GOT3 (cell line): ENCODE results near the gene RRBP1.
"Not testable (repeated sequence)": the region's sequence is repeated elsewhere in the genome, so short reads cannot be mapped to it uniquely, and the experiment has no call there.

Experiments used
- DNase-seq: peaks from one replicate; lab custom pipeline; 2025; ENCODE audit warnings: mixed read lengths; lab: John Stamatoyannopoulos, UW

RRBP1 gene

DNA sequence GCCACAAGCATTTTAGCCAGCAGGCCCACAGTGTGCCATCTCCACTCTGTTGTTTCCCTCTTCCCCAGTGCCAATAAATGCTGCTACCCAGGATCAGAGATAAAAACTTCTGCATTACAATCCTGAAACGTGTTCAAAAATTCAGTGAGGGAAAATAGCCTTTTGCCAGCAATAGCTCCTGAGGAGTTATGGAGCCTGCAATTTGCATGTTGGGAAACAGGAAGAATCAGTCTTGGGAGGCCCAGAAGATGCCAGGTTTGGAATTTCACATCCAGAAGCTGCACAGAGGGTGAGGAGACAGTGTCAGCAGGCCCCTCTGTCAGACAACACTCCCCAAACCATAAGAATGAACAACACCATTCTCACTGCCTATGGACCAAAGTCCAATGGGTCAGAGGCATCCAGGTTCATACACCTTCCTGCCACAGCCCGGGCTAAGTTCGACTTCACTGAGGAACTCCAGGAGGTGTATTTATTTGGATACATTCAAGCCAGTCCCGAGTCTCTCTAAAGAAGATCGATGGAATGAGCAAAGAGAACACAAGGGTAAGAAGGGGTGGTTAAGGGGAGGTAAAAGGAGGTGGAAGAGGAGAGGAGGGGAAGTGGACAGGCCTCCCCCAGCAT is 20.8 kb downstream of the RRBP1 start:
- no peak for DNase-seq

DNA sequence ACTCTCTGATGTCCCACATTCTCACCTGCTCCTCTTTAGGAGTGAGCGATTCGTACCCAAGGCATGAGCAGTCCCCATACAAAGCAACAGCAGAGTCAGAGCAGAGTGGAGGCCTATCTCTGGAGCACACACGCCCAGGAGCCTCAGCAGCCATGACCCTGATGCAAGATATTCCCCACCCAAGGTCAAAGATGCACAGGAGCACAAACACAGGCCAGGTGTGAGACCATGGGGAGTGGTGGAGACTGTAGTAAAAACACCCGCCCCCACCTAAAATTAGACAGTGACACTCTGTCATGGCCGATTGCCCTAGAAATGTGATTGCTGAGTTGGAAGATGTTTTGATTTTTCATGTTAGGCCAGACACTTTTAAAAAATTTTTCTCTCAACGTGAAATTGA is 21.4 kb downstream of the RRBP1 start:
- DNase-seq, result no peak

DNA sequence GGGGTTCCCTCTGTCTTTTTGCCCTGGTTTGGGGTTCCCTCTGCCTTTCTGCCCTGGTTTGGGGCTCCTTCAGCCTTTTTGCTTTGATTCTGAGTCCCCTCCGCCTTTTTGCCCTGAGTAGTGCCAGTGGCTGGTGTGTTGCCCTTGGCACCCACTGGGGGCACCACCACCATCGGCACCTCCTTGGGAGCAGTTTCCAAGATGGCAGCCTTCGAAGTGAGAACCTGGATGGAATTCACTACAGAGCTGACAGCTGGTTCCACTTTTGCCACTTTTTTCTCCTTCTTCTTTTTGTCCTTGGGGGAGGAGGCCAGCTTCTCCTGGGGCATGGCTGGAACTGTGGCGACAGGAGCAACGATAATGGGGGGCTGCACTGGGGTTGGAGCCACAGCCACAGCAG is 22.2 kb downstream of the RRBP1 start:
- DNase-seq, result no peak

DNA sequence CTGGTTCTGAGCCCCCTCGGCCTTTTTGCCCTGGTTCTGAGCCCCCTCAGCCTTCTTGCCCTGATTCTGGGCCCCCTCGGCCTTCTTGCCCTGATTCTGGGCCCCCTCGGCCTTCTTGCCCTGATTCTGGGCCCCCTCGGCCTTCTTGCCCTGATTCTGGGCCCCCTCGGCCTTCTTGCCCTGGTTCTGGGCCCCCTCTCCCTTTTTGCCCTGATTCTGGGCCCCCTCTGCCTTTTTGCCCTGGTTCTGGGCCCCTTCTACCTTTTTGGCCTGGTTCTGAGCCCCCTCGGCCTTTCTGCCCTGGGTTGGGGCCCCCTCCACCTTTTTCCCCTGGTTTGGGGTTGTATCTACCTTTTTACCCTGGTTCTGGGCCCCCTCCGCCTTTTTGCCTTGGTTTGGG is 22.7 kb downstream of the RRBP1 start:
- DNase-seq, result not testable (repeated sequence)

DNA sequence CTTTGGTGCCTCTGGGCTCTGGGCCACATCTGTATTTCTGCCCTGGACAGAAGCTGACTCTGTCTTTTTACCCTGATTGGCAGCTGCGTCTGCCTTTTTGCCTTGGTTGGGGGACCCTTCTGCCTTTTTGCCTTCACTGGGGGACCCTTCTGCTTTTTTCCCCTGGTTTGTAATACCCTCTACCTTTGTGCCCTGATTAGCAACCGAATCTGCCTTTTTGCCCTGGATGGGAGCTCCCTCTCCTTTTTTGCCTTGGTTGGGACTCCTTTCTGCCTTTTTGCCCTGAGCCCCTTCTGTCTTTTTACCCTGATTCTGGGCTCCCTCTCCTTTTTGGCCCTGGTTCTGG is 23.4 kb downstream of the RRBP1 start:
- no peak for DNase-seq

DNA sequence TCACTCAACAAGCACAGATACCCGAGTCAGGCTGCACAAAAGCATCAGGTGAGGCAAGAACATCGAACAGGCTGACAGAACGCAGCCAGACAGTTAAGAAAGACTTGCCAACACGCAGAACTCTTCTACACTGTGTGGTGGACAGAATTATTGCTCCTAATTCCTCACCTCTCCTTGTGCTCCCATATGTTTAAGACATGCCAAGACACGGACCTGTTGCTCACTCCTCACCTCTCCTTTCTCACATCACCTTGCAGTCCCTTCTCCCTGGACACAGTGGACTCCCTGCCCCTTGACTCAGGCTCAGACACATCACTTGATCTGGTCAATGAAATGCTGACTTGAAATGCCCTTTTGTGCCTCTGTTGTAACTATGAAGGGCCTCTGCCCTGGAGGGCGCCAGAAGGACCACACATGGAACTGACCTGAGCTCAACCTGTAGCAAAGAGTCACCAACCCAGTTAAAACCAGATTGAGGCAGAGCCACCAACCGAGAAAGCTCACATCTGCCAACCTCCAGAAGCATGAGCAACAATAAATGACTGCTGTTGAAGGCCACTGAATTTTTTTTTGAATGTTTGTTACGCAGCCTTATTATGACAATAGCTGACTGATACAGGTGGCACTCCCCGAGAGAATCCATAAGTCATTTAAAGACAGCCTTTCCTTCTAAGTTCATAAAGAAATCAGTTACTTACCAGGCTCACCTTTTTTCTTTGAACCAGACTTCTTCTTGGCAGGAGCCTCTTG is 24.0 kb downstream of the RRBP1 start:
- no peak for DNase-seq

DNA sequence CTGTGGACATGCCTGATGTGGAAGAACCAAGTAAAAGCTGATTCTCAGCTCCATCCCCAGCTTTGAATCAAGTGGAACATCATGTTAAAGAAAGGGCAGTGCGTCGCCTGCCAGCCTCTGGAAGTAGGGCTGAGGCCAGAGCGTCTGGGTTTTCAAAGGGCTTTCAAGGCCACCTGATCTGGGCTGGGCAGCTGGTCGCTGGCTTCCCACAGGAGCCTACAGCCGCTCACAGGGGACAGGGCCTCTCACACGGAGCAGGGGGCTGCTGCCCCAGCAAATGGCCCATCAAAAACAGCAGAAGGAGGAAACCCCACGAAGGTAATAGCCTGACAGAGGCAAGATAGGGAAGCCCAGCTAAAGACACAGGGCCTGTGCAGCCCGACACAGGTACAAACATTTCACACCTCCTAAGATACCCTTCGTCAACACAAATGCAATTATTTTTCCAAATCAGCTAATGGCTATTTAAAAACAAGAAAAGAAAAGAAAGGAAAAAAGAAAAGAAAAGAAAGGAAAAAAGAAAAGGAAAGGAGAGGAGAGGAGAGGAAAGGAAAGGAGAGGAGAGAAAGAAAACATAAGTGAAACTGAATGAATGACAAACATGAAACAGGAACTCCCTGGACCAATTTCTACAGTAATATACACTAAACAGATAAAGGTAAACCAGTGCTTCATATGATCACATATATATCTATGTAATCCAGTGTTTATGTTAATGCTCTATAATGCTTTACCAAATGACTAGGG is 24.8 kb downstream of the RRBP1 start:
- DNase-seq, result no peak

DNA sequence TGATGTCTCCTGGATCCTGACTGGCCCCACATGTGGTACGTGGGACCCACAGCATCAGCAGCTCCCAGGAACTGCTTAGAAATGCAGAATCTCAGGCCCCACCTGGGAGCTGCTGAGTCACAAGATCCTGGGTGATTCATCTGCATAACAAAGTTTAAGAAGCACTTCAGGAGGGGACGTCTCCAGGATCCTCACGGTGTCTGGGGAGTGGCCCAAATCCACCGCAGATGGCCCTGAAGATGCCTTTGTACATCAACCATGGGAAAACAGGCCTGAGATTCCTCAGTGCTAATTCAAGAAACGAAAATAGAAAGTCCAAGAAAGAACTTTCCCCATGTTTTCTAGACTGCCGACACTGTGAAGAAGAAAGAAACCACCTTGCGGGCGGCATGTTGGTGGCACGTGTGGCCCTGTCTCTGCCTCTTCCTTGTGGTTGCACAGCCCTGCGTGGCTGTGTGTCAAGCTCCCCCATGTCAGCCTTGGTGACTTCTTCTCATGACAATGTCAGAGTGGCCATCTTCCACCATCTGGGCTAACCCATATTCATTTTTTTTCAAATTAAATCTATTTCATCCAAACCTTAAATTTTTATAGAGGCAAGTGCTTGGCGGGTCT is 26.1 kb downstream of the RRBP1 start:
- no peak for DNase-seq

DNA sequence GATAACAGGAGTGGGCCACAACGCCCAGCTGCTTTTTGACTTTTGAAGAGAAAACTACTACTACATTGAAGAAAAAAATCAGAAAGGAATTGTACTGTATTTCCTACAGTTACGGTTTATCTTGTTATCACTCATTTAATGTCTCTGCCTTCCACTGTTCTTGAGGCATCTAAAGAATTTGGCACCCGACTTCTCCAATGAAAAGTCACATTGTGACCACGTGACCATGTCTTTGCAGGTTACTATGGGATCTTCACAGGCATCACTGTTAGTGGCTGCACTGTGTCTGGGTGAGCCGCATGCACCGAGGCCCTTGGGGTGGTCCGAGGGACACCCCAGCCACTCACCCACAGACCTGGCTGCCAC is 26.8 kb downstream of the RRBP1 start:
- DNase-seq, result no peak

DNA sequence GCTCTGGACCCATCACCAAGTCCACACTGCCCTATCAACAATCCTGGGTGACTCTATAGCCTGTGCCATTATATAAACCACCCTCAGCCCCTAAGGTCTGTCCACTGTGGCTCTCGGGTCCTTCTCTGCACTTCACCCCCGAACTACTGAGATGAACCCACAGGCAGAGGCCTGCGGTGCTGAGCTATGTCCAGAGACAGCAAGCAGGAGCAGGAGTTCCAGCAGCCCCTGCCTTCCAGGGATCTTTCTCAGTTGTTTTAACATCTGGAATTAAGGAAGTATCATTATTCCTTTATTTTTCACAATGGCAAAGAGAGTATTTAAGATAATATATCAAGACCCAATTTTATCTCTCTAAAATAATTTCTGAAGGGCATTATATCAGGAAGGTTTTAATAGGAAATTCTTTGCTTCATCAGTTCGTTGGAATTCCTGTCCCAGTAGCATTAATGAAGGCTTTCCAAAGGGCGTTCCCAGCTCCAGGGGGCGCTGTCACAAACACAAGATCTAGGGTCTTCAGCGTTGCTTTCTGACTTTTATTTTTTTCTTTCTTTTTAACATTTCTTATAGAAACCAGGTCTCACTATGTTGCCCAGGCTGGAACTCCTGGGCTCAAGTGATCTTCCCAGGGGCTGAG is 27.3 kb downstream of the RRBP1 start:
- no peak for DNase-seq

DNA sequence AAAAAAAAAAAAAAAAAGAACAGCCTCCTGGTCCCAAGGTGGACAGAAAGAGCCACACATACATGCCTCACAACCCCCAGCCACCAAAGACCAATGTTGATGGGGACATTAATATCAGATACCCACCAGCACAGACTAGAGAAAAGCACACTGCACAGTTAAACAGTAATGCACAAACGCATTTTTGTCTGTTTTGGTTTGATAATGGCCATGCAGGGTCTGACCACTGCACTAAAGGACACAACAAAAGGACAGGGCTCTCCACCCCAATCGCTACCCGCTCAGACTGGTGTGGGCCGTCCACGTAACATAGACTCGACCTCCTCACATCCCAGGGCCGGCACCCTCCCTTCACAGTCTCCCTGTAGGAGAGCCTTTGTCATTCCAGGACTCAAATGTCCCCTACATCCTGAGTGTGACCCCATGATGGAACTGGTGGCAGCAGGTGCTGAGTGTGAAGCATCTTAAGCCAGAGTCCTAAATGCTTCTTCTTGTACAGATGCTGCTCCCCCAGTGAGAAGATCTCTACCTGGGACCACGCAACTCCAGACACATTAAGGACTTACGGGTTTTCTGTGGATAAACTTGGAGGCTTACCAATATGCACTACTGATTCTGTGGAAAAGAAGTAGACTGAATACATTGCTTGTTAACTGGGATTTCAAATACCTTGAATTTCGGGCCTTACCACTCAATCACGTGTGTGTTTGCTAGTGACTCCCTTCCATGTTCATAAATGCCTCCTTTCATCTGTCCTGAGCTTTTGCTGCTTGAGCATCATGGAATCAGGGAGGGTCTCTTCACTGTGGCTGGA is 28.0 kb downstream of the RRBP1 start:
- DNase-seq, result no peak

DNA sequence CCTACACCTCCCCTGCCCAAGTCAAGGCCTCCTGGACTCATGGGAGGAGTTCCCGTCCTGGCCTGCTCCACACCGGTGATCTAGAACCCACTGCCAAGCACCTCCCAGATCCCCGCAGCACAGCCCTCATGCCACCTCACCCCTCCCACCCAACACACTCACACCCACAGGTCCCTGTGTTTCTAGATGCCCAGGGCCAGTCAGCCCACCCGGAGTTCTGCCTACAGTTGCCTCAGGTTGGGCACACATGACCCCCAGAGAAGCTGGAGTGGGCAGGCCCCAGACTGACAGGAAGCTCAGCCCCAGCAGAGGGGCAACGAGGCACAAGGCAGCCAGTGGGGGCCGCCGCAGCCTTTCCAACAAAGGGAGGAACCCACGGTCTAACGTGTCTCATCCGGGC is 29.6 kb downstream of the RRBP1 start:
- no peak for DNase-seq

DNA sequence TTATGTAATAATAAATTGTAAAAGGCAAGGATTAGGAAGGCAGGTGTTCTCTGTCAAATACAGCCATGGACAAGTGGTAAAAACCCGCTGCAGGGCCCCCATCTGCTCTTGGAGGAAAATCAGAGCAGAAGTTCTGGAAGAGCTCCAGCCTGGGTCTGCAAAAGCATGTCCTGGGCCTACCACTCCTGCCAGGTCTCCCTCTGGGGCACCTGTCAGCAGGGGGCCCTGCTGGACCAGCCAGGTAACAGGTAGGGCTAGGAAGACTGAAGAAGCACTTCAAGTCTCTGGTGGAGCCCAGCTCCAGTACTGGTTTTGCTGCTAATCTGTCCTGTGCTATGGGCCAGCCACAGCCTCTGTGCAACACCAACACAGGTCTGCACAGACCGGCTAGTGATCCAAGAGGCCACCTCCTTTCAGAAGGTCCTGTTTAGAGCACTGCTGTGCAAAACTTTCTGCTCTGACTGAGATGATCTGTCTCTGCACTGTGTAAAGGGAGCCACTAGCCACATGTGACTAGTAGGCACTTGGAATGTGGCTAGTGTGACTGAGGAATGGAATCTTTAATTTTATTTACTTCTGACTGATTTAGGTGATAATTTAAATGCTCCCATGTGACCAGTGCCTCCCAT is 30.2 kb downstream of the RRBP1 start:
- no peak for DNase-seq

DNA sequence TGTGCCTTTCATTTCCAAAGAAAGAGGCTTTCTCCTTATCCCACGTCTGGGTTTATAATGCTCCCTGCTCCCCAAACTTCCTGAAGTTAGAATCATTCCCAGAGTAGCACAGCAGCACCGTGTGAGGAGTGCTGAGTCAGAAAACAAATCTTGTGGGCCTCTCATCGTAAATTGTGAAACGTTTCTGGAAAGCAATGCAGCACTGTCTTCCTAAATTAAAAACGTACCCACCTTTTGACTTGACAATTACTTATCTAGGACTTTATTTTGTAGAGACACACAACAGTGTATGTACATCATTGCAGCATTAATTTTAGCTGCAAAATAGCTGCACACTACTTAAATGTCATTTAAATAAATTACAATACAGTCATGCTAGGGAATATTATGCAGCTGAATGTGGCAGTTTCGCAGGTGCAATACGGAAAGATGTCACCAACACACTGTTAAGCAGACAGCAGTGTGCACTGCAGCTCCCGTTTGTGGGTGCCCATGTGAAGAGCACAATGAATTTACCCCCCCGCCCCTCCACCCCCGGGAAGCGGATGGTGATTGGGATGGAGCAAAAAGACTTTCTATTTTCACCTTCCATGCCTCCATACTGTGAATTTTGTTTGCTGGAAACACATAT is 30.8 kb downstream of the RRBP1 start:
- DNase-seq, result no peak

DNA sequence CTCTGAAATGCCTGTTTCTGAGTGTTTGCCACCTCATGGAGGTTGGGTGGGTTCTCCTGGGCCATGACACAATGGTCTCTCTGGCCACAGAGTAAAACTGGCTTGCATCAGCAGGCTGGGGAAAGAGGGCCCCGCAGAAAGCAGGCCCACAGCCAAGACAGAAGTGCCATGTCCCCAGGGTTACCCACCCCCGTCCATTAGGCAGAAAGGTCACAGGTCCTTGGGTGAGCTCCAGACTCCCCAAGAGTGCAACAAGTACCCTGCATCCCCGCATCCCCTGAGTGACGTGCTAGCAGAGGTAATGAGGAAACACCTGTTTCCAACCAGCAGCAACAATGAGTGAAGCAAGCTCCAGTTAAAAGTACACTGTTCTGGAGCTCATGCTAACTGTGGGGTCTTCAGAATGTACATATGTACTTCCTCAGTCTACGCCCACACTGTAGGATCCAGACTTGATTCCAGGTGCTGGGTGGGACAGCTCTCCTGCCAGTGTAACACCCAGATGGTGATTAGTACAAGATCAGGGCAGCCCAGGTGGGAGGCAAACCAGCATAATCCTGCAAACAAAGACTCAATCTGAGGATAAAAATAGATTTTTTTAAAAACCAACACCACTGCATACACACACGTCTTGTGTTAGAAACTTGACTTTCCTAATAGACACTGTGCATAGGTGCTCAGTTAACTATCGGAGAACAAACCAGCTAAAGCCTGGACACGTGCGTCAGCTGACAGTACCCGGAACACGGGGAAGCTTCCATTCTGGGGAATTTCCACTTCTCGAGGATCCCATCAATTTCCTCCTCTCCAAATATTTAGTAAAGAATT is 31.5 kb downstream of the RRBP1 start:
- no peak for DNase-seq

DNA sequence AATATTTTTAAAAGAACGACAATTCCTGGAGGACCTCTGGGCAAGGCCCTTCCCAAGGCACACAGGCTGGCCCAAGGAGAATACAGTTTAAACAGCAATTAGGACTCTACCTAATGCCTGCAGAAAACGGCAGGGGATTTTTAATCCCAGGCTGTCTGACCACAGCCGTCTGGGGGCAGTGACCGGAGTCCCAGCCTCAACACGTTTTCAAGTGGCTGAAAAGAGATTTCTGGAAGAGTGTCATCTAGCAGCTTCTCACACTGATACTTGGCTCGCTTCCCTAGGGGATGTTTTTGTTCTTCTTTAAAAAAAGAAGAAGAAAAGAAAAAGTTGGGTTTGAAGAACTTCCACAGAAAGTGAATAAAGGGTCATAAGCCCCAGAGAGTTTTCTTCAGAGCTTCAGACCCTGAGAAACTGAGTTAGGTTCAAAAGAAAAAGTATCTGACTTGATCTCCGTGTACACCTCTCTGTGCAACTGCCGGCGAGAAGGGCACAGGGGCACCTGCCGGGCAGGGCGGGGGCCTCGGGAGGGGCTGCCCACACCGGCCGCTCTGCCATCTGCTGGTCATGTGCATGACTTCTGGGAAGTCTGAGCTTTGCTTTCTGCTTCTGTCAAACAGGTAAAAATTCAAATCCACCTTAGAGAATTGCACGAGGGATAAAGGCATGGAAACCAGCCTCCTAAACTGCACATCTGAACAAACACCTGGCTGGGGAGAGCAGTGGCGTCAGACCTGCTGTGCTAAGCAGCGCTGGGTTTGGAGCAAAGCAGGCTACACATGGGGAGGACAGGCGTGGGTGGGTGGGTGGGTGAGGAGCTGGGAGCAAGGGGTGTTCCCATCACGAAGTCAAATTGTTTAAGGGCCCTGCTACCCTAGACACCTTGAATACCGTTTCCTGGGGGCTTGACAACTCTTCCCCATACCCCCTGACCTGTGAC is 33.0 kb downstream of the RRBP1 start:
- DNase-seq, result no peak

DNA sequence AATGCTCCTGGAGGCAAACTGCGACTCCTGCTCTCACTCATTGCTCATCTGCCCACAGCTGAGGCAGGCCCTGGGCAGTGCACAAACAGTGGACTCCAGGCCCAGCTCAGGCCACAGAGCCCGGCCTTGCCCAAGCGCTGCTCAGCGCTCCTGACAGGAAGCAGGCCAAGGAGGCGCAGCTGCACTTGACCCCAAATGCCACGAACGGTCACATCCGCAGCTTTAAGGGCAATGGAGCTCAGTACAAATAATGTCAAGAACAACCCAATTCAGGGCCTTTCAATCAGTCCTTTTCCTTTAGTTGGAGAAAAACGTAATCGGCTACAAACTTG is 33.8 kb downstream of the RRBP1 start:
- DNase-seq, result no peak

DNA sequence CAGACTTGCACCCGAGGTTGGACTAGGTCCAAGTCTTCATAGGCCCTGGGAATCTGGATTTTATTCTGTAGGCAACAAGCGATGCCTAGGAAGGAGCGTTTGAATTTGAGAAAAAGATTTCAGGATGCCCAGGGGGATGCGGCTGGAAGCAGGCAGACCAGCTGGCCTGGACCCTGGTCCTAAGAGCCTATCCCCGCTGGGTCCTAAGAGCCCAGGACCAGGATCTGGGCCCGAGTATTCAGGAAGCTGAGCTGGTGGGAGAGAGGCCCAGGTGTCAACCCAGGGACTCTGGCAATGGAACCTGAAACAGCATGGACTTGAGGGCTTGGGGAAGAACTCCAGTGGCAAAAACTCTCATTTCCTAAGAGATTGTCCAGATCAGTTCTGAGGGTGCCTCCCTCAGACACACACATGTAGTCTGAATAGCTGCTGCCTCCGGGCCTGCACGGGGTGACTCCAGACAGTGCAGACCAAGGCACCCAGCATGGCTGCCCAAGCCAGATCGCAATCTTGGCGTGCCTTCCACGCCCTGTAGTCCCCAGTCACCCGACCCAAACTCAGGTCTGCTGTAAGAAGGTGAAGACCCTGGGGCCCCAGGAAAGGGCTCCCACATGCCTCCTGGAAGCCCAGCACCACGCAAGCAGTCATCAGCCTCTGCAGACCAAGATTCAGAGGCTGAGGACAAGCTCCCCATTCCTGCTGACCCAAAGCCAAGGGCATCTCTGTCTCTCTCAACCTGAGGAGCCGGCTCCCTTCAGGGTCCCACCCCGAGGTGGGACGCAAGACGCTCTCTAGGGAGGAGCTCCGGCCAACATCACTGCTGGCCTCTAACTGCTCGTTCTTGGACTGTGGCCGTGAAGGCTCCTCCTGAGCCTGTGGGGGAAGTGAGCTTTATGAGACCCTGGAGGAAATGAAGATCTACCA is 34.4 kb downstream of the RRBP1 start:
- no peak for DNase-seq
